HG03460 (cell line): ENCODE results near the gene IP6K2.
"Not testable (repeated sequence)": the region's sequence is repeated elsewhere in the genome, so short reads cannot be mapped to it uniquely, and the experiment has no call there.

Experiments used
- ATAC-seq: cut with Tn5 transposase; IDR thresholded peaks from one replicate; pipeline ENCODE4 v1.9.1; 2021; ENCODE audit not compliant: unreplicated experiment

Gene IP6K2

DNA sequence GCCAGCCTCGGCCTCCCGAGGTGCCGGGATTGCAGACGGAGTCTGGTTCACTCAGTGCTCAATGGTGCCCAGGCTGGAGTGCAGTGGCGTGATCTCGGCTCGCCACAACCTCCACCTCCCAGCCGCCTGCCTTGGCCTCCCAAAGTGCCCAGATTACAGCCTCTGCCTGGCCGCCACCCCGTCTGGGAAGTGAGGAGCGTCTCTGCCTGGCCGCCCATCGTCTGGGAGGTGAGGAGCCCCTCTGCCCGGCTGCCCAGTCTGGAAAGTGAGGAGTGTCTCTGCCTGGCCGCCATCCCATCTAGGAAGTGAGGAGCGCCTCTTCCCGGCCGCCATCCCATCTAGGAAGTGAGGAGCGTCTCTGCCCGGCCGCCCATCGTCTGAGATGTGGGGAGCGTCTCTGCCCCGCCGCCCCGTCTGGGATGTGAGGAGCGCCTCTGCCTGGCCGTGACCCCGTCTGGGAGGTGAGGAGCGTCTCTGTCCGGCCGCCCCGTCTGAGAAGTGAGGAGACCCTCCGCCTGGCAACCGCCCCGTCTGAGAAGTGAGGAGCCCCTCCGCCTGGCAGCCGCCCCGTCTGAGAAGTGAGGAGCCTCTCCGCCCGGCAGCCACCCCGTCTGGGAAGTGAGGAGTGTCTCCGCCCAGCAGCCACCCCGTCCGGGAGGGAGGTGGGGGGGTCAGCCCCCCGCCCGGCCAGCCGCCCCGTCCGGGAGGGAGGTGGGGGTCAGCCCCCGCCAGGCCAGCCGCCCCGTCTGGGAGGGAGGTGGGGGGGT, 16.9 kb upstream of the IP6K2 start:
- ATAC-seq = not testable (repeated sequence)

DNA sequence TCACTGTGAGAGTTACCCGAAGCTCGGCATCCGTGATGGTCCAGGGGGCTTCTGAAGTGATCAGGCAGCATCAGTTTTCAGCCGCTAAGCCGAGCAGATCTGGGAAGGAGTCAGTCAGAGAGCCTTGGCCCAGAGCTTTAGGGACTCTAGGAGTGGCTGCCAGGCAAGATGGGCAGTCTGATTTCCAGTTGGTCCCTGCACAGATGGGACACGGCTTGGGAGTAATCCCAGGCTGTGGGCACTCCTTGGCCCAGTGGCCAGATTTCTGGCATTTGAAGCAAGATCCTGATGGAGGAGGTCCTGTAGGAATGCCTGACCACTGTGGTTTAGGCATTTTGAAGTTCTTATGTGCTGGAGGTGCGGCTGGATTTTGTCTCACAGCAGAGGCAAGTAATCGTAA, 10.5 kb upstream of the IP6K2 start:
- ATAC-seq = no peak

DNA sequence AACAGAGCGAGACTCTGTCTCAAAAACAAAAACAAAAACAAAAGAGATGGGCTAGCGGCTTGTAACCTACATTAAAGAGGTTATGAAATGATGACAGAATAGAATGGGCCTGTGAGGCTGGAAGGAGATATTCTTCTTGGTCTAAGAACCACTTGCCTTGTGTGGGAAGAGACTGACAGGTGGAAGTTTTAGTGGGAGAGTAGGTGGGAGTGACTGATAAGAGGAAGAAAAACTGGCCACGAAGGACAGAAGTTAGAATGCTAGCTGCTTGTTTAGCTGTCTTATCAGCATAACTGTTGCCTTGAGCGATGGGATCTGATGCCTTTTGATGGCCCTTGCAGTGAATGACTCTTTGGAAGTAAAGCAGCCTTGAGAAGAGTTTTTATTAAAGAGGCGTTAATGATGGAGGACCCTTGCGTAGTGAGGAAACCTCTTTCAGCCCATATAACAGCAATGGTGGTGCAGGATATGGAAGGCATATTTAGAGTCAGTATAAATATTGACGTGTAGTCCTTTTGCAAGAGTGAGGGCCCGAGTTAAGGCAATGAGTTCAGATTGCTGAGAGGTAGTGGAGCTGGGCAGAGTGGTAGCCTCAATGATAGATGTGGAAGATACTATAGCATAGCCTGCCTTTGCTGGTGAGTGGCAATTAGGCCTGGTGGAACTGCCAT, 8.3 kb upstream of the IP6K2 start:
- ATAC-seq = not testable (repeated sequence)

DNA sequence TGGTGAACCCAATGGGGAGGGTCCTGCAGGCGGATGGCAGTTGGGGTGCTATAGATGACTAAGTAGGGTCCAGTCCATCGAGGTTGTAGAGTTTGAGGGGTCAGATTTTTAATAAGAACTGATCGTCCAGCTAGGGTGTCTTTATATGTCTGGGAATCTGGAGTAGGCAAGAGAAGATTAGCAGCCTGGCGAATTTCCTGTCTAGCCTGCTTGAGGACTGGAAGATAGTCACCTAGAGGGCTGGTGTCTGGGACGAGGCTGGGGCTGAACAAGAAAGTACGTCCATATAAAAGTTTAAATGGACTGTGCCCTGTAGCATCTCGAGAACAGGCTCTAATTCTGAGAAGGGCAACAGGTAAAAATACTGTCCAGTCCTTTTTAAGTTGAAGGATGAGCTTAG, 6.7 kb upstream of the IP6K2 start:
- ATAC-seq = no peak

DNA sequence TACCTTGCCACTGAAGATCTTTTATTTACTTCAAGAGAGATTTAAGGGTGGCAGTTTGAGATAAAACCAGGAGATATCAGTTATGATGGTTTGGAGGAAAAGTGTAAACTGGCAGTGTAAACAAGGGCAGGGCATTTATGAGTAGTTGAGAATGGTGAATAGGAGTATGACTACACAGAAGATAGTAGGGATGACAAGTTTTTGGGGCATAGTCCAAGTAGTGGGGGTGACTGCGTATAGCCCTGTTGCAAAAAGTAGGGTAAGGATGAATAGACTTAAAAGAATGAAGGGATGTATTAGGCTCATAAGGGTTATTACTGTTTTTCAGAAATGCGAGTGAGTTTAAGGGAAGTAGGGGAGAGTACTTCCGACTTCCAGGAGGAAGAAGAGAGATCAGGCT, 6.3 kb upstream of the IP6K2 start:
- not testable (repeated sequence) for ATAC-seq

DNA sequence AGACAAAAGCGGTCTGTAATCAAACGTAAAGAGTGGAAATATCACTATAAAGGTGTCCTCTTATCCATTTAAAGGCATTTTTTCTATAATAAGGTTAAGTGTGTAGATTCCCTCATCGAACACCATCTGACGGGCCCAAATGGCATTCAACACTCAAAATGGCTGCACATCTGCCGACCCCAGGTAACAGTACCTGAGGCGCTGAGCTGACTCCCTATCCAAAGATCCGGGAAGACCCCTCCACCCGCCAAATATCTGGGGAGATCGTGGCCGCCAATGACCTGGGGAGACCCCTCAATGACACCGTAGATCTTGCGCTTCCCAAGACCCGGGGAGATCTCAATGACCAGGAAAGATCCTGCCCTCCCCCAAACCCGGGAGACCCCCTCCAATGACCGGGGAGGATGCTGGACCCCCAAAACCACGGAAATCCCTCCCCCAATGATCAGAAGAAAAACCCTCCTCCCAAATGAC, 476 bp downstream of the IP6K2 start:
- ATAC-seq = no peak

DNA sequence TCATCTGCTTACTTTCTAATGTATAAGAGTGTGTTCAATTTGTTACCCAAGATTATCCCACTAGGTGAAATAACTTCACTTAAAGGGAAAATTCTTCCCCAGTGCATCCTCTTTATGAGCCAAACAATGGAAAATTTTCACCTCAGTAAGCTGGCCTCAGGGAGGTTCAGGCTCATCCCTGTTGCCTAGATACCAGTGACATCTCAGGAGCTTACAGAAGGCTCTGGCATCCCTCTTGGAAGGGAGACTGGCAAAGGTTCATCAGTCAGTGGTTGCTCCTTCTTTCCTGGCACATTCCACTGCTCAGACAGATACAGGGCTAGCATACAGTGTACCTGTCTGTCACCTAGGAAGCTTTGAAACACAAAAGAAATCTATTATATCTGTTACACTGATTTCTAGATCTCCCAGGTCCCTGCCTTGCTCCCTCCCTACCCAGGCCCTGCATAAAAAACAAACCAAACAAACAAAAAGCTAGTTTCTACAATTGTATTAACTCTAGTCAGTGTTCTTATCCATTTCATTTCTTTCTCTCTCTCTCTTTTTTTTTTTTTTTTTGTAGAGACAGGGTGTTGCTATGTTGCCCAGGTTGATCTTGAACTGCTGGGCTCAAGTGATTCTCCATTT, 1.7 kb downstream of the IP6K2 start:
- no peak for ATAC-seq

DNA sequence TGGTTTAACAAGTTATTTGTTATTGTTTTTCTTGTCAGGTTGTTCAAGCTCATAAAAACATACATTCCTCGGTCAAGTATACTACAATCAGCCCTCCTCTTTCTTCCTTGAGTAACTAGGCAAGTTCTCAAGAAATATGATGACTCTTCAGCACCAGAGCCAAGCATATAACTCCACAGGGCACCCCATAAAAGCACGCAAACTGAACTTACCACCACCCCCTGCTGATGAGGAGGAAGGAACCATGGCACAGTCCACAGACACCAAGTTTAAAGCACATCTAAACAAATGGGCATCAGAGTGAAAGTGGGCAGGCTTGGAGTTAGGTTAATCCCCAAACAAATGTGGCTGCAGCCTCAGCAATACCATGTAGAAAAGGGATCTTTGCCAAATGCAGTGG, 5.3 kb downstream of the IP6K2 start:
- no peak for ATAC-seq

DNA sequence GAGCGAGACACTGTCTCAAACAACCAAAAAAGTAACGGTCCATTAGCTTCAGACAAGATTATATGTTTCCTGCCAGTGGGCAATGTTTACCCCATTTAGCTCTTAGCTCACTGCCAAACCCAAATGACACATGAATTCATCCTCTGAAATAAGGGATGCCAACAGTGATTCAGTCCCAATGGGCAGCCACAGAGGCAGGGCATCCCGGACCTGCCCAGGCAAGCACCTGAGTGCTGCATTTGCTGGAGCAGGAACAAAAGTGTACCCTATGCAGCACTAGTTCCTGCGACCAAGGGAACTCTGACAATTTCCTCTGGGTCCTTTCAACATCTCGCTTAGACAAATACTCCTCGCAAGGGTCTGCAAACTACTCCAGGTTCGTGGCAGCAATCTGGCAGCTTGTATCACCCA, 8.0 kb downstream of the IP6K2 start:
- no peak for ATAC-seq

DNA sequence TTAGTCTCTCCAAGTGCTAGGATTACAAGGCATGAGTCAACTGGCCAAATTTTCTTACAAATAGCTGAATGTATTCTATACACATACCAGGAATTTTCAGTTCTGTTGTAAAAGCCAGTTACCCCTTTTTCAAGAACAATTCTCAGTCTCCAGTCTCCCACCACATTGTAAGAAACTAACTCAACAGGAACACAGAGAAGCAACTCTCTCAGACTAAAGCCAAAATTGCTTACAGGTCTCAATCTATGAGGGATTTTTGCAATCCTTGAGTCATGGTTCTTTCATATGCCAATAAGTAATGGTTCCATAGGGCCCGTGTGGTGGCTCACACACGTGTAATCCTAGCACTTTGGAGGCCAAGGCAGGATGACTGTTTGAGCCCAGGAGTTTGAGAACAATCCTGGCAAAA, 8.5 kb downstream of the IP6K2 start:
- no peak for ATAC-seq

DNA sequence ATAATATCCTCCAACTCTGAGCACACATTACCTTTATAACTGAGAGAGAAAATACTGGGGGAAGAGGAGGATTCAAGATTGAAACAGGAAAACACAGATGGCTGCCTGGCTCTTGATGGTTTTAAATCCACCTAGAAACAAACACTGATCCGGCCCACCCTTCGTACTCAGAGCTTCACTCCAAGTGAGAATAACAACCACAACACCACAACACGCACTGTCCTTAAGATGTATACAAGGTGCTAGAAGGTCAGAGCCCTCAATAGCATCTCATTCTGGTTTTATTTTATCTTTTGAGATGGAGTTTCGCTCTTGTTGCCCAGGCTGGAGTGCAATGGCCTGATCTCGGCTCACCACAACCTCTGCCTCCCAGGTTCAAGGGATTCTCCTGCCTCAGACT, 9.9 kb downstream of the IP6K2 start:
- no peak for ATAC-seq

DNA sequence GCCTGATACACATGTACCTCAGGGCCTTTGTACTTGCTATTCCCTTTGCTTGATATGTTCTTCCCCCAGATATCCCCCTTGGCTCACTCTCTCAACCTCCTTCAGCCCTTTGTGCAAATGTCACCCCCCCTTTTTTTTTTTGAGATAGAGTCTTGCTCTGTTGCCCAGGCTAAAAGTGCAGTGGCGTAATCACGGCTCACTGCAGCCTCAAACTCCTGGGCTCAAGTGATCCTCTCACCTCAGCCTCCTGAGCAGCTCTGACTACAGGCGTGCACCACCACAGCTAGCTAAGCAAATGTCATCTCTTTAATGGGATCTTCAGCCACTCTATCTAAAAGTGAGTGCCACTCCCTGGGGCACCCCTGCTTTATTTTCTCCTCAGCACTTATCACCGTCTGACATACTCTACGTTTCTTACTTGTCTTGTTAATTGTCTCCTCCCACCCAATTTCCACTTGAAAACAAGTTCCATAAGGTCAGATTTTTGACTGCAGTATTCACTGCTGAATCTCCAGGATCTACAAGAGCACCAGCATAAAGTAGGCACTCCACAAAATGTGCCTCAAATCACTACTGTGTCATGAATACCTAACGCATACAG, 14.6 kb downstream of the IP6K2 start:
- ATAC-seq = no peak

DNA sequence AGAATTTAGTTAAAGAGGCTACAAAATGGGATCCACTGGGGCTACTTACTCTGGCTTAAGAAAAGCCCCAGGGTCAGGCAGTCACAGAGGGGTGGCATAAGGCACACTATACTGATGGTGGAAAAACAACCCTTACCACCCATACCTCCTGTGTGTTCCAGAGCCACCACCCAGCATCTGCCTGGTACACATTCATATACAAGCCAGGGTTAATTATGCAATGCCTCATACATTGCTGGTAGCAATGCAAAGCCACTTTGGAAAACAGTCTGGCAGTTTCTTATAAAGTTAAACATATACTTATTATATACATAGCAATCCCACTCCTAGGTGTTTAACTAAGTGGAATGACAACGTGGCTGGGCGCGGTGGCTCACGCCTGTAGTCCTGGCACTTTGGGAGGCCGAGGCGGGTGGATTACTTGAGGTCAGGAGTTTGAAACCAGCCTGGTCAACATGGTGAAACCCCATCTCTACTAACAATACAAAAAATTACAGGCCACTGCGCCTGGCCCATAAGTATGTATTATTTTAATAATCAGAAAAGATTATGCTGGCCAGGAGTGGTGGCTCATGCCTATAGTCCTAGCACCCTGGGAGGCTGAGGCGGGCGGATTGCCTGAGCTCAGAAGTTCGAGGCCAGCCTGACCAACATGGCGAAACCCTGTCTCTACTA, 16.2 kb downstream of the IP6K2 start:
- no peak for ATAC-seq

DNA sequence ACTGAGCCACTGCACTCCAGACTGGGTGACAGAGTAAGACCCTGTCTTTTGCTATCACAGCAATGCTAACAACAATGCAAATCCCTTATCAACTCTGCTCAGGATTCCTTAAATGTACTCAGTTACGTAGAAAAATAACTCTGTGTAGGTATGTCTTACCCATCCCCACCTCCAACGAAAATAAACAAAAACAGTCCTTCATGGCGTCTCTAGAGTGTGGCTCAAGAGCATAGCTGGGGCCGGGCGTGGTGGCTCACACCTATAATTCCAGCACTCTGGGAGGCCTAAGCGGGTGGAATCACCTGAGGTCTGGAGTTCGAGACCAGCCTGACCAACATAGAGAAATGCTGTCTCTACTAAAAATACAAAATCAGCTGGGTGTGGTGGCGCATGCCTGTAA, 18.1 kb downstream of the IP6K2 start:
- no peak for ATAC-seq

DNA sequence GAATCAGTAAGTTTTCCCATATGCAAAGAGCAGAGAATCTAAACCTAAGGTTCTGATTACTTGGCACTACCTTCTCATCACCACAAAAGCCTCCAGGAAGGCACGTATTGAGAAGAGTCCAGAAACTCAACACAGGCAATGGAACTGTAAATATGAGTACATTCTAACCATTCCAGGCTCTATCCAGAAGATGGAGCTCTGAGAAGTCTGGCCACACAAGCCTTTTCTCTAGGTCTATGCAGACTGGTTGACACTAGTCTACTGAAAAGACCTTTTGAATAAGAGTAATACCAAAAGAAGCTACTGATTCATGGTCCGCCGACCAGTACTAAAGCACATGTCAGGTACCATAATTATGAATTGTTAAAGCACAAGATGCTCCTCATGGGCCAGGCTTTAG, 19.1 kb downstream of the IP6K2 start:
- no peak for ATAC-seq

DNA sequence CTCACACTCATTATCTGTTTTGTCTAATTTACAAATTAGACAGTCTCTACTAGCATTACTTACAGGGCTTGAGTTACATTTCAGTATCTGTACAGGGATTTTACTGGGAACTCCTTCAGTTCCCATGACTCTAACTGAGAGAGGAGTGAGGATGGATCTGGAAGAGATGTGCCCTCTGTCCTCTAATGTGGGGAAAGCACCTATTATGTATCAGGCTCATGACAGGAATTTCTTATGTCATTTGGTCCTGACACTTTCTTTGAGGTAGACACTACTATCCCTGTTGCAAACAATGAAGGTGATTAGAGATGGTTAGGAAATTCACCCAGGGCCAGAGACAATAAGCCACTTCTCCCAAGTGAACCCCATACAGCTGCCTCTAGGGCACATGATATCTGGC, 20.4 kb downstream of the IP6K2 start:
- ATAC-seq = no peak

DNA sequence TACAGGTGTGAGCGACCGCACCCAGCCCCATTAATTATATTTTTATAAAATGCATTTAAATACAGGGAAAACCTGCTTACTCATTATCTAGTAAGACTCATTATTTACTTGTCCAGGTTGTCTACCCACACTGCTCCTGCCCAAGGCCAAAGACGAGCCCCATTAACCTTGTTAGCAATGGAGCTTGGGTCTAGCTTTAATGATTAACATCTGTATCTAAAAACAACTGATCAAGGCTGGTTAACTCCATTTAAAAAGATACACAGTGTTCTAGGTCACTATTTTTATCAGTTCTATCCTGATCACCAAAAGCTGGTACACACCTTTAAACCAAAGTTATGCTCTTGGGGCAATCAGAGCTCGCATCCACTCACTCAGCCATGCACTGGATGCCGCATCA, 20.9 kb downstream of the IP6K2 start:
- no peak for ATAC-seq

DNA sequence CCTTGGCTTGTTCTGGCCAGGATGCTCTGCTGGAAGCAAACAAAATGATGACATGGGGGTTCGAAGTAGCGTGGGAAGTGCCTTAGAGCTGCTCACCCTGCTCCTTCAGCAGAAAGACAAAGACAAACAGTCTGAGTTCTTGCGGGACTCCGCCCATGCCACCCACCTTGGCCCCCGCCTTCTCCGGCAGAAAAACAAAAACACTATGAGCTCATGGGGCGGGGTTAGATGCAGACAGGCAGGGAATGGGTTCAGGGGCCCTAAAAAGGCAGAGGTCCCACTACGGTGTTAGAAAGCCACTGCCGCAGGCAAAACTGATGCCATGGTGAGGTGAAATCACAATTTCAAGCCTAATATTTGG, 21.6 kb downstream of the IP6K2 start:
- no peak for ATAC-seq

DNA sequence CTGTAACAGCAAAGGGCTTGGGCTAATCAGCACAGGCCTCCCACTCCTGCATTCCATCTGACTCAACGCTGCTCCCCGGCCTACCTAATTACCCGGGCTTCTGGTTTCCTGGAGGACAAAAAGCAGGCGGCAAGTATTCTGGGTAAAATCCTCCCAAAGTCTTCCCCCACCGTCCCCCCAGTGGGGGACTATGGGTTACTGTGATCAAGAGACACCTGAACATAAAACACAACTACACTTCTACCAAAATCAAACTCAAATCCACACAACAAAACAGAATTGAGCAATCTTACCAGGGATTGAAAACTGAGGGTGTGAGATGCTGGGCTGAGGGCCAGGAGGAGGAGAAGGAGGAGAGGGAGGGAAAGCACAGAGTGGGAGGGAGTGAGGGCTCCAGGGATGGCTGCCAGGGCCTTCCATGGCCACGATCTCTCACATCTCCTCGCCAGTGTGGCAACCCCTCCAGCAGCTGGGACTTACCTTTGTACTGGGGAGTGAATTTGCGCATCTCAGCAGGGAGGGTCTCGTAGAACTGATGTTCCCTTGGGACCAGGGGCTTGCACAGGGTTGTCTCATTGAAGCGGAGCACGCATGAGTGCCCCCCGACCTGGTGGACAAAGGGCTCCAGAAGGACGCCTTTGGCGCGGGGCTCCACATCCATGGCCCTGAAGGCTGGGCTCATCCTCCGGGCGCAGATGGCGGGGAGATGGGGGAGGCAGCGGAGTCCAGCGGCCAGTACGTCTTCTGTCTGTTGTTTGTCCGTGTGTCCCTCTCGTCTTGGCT, 22.2 kb downstream of the IP6K2 start:
- ATAC-seq = no peak

DNA sequence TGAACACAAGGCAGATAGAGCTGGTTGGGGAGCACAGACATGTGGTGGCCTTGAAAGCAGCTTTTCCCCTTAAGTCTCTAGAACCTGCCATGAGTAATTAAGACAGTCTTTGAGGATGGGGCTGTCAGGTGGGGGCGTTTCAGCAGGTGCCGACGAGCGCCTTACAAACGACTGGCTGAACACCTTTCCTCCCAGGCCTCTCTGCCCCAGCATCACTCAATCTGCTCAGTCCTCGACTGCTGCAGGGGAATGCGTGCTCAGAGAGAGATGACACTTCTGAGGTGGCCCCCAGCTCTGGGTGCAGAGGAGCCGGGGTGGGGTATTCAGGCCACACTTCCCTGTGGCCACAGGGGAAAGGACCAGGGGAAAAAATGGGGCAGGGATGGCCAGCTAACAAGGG, 23.2 kb downstream of the IP6K2 start:
- no peak for ATAC-seq

DNA sequence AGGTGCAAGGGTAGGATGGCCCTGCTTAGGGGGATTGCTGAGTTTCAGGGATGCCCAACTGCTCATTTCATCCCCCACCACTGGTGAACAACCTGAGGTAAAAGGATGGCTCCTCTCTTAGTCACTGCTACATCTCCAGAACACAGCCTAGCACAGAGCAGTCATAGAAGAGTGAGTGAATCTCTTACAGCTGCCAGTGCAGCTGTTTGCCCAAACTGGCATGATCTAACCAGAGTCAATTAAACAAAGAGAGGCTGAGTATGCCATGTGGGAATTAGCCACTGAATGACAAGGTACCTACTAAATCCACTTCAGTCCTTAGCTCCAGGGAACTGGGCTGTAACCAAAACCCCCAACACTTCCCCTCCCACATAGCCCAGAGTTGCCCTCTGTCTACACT, 24.5 kb downstream of the IP6K2 start:
- no peak for ATAC-seq
